Measurements from ENCODE around the gene GSTT2B.

GRCh38 chr22:24006207-24006913 lies 45.4 kb upstream of the GSTT2B start:
- TF ChIP-seq, protein P1, sequence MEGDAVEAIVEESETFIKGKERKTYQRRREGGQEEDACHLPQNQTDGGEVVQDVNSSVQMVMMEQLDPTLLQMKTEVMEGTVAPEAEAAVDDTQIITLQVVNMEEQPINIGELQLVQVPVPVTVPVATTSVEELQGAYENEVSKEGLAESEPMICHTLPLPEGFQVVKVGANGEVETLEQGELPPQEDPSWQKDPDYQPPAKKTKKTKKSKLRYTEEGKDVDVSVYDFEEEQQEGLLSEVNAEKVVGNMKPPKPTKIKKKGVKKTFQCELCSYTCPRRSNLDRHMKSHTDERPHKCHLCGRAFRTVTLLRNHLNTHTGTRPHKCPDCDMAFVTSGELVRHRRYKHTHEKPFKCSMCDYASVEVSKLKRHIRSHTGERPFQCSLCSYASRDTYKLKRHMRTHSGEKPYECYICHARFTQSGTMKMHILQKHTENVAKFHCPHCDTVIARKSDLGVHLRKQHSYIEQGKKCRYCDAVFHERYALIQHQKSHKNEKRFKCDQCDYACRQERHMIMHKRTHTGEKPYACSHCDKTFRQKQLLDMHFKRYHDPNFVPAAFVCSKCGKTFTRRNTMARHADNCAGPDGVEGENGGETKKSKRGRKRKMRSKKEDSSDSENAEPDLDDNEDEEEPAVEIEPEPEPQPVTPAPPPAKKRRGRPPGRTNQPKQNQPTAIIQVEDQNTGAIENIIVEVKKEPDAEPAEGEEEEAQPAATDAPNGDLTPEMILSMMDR (IDR thresholded peaks at IDR 0.05): no peak
- no peak for TF ChIP-seq POLR2A (IDR thresholded peaks at IDR 0.05)

All from heart left ventricle (tissue), 13 donors.